ENCODE results near the gene MAN2A2.

- no peak for TF ChIP-seq CTCF (IDR thresholded peaks at IDR 0.05)
- TF ChIP-seq POLR2A (IDR thresholded peaks at IDR 0.05), result no peak
- no peak for TF ChIP-seq POLR2AphosphoS5 (IDR thresholded peaks at IDR 0.05)
- no peak for TF ChIP-seq EP300 (IDR thresholded peaks at IDR 0.05)
Measured at GRCh38 chr15:90953947-90954711, 51.0 kb downstream of the MAN2A2 start.

All from stomach (tissue), 4 donors.